Right lobe of liver (tissue), 6 donors: ENCODE measurements around the gene PRDM8. TPM values are rescaled to one million over a fixed set of nuclear protein-coding genes. Genes with fewer than 3 reads are reported as not detected.

Source experiments
- ATAC-seq, 4 donors: fragments of 200-7000 bp; cut with Tn5 transposase; one replicate each; pipeline ENCODE4 v1.9.1; 2020; ENCODE audit warnings: mild to moderate bottlenecking in 4 of 4, moderate library complexity in 4 of 4
- DNase-seq, 3 donors: peaks; one replicate each; pipeline ENCODE4 v3.0.0-alpha.2; 2020
- H3K27ac ChIP-seq, 3 donors: fragments of 200-600 bp; one replicate each; pipeline ENCODE4 v1.8.0; 2022
- H3K27me3 ChIP-seq, 2 donors: fragments of 200-600 bp; one replicate each; pipeline ENCODE4 v1.8.0; 2022
- H3K36me3 ChIP-seq, 4 donors: fragments of 200-600 bp; sonication (generic) in 1 of 4; one replicate each; pipeline versions ENCODE4 v1.5.1 to v1.8.0; 2017 to 2022; ENCODE audit warnings: control low read depth in 1 of 4
- H3K4me1 ChIP-seq, 4 donors: fragments of 200-600 bp; sonication (generic) in 1 of 4; one replicate each; pipeline versions ENCODE4 v1.5.1 to v1.8.0; 2017 to 2022; ENCODE audit warnings: control low read depth in 1 of 4
- H3K4me3 ChIP-seq, 3 donors: fragments of 200-600 bp; one replicate each; pipeline ENCODE4 v1.8.0; 2022
- H3K9me3 ChIP-seq, 4 donors: fragments of 200-600 bp; sonication (generic) in 1 of 4; one replicate each; pipeline versions ENCODE4 v1.5.1 to v1.8.0; 2017 to 2022; ENCODE audit warnings: control low read depth in 1 of 4
- POLR2A ChIP-seq: fragments of 450-650 bp; IDR thresholded peaks from one replicate; pipeline ENCODE4 v1.6.1; 2017; ENCODE audit warnings: antibody characterized with exemption, mild to moderate bottlenecking
- WGBS: methylation state at CpG from one replicate; pipeline ENCODE4 v1.1.6; 2018; ENCODE audit warnings: low coverage, low lambda C conversion rate; ENCODE audit not compliant: insufficient coverage; ENCODE audit errors: missing lambda C conversion rate; 5-methylcytosine and 5-hydroxymethylcytosine counted together
- intact Hi-C, 2 donors: fragments of 100-400 bp; cut with DNase I; formaldehyde crosslinking; loops; one replicate each; pipeline versions ENCODE4 v1.11.2 to v1.14.1; 2022
- total RNA-seq, 6 experiments: library from RNA; depleted of rRNA in 2 of 6; stranded (reverse); fragments of >200 nt in 2 of 6; fragmentation: NEBNext Ultra II Directional in 3 of 6; extraction: Animal tissue kit (Norgen Biotek cat#: 25700) in 3 of 6; gene quantifications; one replicate each; pipeline versions ENCODE4 v1.1.0 to v1.2.4, GENCODE V29; 2016 to 2023
- TF ChIP-seq, protein P1 (sequence below), 4 donors: fragments of 200-600 bp in 3 of 4; fragments of 450-650 bp in 1 of 4; IDR thresholded peaks; one replicate each; pipeline versions ENCODE4 v1.5.1 to v1.8.0; 2016 to 2022; ENCODE audit warnings: antibody characterized with exemption in 4 of 4, mild to moderate bottlenecking in 2 of 4
- donor health status: DM: no; HTN: yes; CAD: no.
- donor health status: DM: no; HTN: no; CAD: no.
- donor health status: DM: no; HTN: no; CAD: no.
- donor health status: DM: no; HTN: yes; CAD: no.
- donor health status: DM: no; HTN: yes; CAD: no.

Gene PRDM8
- total RNA-seq, 6 experiments from 2014 or later = 0.07 to 0.37 (median 0.12) TPM; not detected in 1

DNA sequence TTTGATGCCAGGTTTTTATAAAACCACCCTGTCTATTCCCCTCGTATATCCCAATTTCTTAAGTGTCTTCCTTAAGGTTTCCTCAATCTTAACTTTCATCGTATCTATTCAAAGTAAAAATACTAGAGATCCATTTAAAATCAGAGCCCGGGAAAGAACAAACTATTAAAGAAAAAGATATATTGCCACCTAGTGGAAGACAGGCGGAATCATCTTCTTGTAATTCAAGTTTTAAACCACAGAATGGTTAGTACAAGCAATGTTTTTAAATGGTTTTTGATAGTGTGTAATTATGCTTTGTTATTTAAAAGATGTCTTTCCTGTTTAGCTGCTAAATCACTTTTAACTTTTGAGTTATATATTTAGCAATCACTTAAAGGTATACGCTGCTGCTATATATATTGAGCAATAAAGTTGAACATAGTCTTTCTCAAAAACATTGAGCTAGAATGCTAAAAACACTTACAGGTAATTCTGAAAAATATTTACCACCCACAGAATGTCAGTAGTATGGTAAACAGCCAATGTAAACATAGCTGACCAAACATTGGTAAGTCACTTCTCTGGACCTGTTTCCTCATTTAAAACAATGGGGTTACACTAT is 18.2 kb downstream of the PRDM8 start:
- Histone ChIP-seq H3K4me1 (no peaks in the 10 kb centered on the region), H3K4me3 (no peak overlapping the region), H3K9me3 (no peaks in the 10 kb centered on the region), H3K27ac (no peak overlapping the region), H3K36me3 (no peaks in the 10 kb centered on the region), H3K27me3 (no peaks in the 10 kb centered on the region)
- DNase-seq (no peak), ATAC-seq (peak; percentile 40 to 74 (median 62))
- 4% methylated on average over 5 of the region's 5 CpGs for WGBS
- TF ChIP-seq, protein P1, sequence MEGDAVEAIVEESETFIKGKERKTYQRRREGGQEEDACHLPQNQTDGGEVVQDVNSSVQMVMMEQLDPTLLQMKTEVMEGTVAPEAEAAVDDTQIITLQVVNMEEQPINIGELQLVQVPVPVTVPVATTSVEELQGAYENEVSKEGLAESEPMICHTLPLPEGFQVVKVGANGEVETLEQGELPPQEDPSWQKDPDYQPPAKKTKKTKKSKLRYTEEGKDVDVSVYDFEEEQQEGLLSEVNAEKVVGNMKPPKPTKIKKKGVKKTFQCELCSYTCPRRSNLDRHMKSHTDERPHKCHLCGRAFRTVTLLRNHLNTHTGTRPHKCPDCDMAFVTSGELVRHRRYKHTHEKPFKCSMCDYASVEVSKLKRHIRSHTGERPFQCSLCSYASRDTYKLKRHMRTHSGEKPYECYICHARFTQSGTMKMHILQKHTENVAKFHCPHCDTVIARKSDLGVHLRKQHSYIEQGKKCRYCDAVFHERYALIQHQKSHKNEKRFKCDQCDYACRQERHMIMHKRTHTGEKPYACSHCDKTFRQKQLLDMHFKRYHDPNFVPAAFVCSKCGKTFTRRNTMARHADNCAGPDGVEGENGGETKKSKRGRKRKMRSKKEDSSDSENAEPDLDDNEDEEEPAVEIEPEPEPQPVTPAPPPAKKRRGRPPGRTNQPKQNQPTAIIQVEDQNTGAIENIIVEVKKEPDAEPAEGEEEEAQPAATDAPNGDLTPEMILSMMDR (IDR thresholded peaks at IDR 0.05) = peak; percentile 66 to 79 (median 70)
- no peak for TF ChIP-seq POLR2A
- intact Hi-C loops = no loop called here

DNA sequence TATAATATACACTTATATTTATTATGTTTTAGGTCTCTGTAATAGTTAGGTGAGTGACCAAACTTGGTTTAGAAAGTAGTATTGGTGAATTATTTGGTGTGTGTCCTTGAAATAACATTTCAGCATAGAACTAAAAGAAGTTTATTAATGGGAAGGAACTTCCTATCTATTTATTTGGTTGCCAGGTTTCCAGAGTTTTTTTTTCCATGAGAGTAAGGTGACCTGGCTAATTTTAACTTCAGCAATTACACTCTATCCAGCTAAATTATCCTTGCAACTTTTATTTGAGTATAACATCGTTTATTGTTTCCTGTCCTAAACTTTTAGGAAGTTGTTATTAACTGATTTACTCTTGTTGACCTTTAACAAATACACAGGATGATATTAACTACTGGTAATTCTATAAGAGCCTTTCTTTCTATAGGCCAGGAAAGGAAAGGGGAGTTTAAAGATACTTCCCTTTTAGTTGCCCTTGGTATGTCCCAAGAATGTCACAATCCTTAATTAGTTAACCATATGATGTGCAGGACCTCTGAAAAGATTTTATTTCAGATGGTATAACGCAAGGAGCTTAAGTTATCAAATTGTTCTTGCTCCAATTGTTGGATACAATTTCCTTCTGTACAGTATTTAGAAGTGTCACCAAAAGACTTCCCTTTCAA is 18.9 kb downstream of the PRDM8 start:
- DNase-seq = no peak
- no peak for TF ChIP-seq POLR2A
- TF ChIP-seq, protein P1 (IDR thresholded peaks at IDR 0.05) = no peak
- H3K27ac ChIP-seq = no peak overlapping the region
- no peaks in the 10 kb centered on the region for H3K4me1 ChIP-seq
- no peaks in the 10 kb centered on the region for H3K27me3 ChIP-seq
- H3K9me3 ChIP-seq = no peaks in the 10 kb centered on the region
- no peak overlapping the region for H3K4me3 ChIP-seq
- intact Hi-C loops = no loop called here
- no peak for ATAC-seq
- no peaks in the 10 kb centered on the region for H3K36me3 ChIP-seq
- WGBS = 23% methylated on average over 2 of the region's 2 CpGs

DNA sequence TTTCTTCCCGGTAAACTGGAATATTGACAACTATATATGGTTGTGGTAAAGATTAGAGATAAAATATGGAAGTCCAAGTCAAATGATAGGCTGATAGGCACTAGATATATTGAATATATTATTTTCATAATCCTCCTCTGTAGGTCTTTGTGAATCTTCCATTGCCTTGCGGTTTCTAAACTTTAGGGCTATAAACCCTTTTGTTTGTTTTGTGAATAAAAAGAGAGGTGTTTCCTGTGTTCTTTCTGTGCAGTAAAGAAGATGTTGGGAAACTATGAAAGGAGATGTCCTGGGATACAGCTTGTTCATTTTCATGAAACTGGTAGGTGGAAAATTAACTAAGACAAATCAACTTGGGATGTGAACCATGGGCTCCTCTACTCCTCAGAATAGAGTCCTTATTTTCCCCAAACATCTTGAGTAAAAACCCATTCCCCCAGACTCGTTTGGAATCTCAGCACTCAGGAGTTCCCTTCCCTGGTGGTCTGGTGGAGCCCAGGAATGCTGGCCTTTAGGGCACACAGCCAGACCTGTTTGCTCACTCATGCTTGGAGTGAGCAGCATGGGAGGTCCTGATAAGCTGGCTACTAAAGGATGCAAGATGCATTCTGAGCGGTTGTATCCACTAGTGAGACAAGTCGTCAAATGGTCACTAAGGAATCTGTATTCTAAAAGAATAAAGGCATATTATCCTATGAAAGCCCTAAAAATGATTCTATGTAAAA is 22.2 kb downstream of the PRDM8 start:
- TF ChIP-seq, protein P1 (IDR thresholded peaks at IDR 0.05) = no peak
- no peak for TF ChIP-seq POLR2A
- Histone ChIP-seq H3K36me3 (no peaks in the 10 kb centered on the region), H3K9me3 (no peaks in the 10 kb centered on the region), H3K27ac (no peak overlapping the region), H3K4me3 (no peak overlapping the region), H3K4me1 (no peaks in the 10 kb centered on the region), H3K27me3 (peaks cover 0 to 6% of the 10 kb centered on the region in 2 donors)
- WGBS = 27% methylated on average over 5 of the region's 5 CpGs
- intact Hi-C loops = no loop called here
- DNase-seq (no peak), ATAC-seq (peak in 1 of 4 donors; percentile 25)

DNA sequence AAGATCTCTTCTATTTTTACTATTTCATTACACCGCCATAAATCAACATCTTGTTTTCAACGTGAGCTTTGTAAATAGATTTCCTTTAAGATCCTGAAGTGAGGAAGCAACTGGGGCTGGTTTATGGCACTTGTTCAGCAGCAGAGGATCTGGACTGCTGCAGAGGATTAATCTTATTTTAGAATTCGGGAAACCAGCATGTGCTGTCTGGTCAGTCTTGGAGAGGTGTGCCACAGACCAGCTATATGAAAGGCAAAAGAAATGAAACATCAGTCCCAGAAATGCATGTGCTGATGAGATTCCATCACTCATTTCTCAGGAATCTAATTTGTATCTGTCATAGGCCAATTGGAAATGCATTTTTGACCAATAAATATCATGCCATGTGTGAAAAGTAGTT is 23.4 kb downstream of the PRDM8 start:
- Histone ChIP-seq H3K9me3 (no peaks in the 10 kb centered on the region), H3K27me3 (peaks cover 0 to 6% of the 10 kb centered on the region in 2 donors), H3K36me3 (no peaks in the 10 kb centered on the region), H3K4me1 (no peaks in the 10 kb centered on the region), H3K27ac (no peak overlapping the region), H3K4me3 (no peak overlapping the region)
- DNase-seq = no peak
- no peak for ATAC-seq
- WGBS = 13% methylated on average over 3 of the region's 3 CpGs
- intact Hi-C loops = no loop called here
- TF ChIP-seq, protein P1 (IDR thresholded peaks at IDR 0.05) = no peak
- TF ChIP-seq POLR2A = no peak
